AG10803 (cell line): ENCODE data around the gene SPRTN.

Source experiments
- DNase-seq: peaks from one replicate; pipeline ENCODE4 v3.0.0; 2010; ENCODE audit warnings: low read depth
- H3K4me3 ChIP-seq: 2 replicates; pipeline ENCODE4 v1.5.1; 2011; ENCODE audit warnings: mild to moderate bottlenecking, low read length, control low read depth
- TF ChIP-seq, protein P1 (sequence below): conservative IDR thresholded peaks from 2 replicates; pipeline ENCODE4 v1.5.1; 2011; ENCODE audit warnings: mild to moderate bottlenecking, low read length, control low read depth, inconsistent platforms

The SPRTN gene

DNA sequence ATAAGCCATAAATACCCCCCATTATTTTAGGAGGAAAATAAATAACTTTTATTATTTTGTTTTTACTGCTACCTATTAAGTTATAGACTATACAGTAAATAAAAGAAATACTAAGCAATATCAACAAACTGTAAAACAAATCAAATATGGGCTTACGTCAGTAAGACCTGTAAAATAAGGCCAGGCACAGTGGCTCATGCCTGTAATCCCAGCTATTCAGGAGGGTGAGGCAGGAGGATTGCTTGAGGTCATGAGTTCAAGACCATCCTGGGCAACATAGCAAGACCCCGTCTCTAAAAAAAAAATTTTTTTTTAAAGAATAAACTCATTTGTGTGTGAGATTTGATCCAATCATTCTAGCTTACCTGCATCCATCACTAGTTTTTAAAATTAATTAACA lies 66.2 kb downstream of the SPRTN start:
- DNase-seq: no peak
- TF ChIP-seq, protein P1, sequence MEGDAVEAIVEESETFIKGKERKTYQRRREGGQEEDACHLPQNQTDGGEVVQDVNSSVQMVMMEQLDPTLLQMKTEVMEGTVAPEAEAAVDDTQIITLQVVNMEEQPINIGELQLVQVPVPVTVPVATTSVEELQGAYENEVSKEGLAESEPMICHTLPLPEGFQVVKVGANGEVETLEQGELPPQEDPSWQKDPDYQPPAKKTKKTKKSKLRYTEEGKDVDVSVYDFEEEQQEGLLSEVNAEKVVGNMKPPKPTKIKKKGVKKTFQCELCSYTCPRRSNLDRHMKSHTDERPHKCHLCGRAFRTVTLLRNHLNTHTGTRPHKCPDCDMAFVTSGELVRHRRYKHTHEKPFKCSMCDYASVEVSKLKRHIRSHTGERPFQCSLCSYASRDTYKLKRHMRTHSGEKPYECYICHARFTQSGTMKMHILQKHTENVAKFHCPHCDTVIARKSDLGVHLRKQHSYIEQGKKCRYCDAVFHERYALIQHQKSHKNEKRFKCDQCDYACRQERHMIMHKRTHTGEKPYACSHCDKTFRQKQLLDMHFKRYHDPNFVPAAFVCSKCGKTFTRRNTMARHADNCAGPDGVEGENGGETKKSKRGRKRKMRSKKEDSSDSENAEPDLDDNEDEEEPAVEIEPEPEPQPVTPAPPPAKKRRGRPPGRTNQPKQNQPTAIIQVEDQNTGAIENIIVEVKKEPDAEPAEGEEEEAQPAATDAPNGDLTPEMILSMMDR: no peak
- H3K4me3 ChIP-seq: no peak overlapping the region
